Fibroblast of skin of left biceps (primary cell): ENCODE results near the gene OVOL3.
"Not testable (repeated sequence)": the region's sequence is repeated elsewhere in the genome, so short reads cannot be mapped to it uniquely, and the experiment has no call there.

Experiments
- DNase-seq, 2 experiments: peaks; one replicate each; pipeline ENCODE4 v3.0.0-alpha.2; 2013; ENCODE audit warnings: low read depth in 2 of 2

The OVOL3 gene

GRCh38 chr19:36131221-36131620 lies 20.3 kb downstream of the OVOL3 start:
- not testable (repeated sequence) for DNase-seq

- DNase-seq: not testable (repeated sequence)
Measured at GRCh38 chr19:36134867-36135266, 23.9 kb downstream of the OVOL3 start.

DNA sequence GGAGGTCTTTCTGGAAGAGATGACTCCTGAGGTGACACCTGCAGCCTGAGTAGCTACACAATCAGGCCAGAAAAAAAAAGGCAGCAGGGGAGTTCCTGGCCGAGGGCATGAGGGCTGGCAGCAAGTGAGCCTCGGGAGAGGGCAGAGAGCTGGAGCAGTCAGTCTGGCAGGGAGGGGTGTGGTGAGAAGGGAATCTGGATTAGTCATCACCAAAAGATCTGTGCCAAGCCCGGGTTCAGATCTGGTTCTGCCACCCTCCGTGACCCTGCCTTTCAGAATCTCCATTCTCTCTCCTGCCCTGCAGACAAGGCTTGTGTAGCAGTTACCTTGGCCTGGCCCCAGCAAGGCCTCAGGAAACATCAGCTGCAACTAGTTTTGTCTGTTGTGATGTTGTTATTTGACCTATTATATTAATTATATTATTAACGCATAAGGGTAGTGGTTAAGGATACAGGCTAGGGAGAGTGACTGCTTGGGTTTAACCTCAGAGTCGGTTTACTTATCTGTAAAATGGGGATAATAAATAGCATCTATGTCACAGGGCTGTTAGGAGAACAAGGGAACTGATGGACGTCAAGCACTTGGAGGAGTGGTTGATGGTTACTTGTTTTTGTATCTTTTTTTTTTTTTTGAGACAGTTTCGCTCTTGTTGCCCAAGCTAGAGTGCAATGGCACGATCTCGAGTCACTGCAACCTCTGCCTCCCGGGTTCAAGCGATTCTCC lies 26.2 kb downstream of the OVOL3 start:
- no peak for DNase-seq

DNA sequence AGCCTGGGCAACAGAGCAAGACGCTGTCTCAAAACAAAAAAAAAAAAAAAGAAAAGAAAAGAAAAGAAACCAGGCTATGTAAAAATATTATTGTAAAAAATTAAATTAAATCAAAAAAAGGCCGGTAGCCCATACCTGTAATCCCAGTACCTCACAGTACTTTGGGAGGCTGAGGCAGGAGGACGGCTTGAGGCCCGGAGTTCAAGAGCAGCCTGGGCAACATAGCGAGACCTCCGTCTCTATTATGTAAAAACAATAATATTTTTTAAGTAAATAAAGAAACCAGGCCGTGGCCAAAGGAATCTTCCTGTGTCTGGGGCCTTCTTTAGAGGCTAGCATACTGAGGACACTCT lies 28.2 kb downstream of the OVOL3 start:
- DNase-seq: no peak

DNA sequence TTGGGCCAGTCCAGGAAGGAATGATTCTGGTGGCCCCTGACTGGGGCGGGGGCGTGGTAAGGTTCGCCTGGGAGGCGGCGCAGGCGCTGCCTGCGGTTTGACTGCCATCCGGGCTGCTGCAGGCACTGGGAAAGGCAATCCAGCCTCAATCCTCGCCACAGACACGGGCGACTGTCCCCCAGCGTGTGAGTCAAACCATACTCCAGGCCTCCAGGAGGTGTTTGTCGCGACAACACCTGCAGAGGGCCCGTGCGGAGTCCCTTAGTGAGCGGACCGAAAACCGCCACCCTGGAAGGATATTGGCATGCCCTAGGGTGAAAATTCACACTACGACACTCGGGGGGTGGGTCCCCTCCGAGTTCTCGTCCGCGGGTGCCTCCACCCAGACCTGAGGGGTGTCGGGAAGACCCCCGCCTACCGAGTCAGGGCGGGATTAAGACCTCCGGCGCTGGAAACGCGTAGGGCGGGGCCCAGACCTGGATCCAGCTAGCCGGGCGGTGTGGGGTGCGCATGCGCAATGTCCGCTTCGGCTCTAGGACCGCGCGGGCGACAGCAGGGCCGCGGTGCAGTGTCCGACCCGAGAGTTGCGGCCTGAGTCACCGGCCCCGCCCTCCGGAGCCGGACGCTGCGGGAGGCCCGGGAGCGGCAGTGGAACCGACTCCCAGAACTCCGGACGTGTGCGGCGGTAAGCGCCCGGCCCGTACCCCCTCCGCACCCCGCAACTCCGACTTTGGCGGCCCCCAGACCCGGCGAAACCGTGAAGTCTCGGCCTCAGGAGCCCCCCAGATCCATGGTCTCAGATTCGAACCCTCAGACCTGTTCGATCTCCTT lies 28.7 kb downstream of the OVOL3 start, which contains the start of gene CAPNS1:
Gene CAPNS1 (plus strand): TSS at position 594 of the 831 bp plus-strand sequence. CDS start 946 bp downstream, outside the sequence.
- DNase-seq: peak; percentile 80 to 86

DNA sequence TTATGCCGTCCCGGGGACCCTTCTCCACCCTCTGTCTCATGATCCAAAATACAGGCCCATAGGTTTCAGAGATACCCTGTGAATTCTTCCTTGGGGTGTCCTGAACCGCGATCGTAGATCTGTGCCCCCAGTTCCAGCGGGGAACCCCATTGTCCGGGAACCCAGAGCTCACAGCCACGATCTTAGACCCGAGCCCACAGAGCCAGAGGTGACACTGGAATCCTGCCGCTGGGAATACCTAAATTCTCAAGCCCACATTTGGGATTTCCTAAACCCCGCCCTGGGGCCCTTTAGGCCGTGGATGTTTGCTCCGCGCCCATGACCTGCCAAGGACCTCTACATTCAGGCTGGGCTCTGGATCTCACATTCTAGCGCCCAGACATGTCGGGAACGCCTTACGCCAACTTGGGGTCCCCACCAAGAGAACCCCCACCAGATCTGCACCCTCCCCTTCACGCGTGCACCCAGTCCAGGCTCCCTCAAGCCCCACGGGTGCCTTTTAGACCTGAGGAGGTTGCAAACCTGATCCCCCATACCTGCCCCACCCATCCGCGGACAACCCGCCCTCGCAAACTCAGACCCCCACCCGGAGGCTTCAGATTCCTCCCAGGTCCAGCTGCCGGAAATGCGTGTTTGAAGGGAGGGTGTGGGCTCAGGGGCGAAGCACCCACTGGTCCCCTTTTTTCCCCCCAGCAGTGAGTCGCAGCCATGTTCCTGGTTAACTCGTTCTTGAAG lies 29.5 kb downstream of the OVOL3 start:
- DNase-seq: no peak

DNA sequence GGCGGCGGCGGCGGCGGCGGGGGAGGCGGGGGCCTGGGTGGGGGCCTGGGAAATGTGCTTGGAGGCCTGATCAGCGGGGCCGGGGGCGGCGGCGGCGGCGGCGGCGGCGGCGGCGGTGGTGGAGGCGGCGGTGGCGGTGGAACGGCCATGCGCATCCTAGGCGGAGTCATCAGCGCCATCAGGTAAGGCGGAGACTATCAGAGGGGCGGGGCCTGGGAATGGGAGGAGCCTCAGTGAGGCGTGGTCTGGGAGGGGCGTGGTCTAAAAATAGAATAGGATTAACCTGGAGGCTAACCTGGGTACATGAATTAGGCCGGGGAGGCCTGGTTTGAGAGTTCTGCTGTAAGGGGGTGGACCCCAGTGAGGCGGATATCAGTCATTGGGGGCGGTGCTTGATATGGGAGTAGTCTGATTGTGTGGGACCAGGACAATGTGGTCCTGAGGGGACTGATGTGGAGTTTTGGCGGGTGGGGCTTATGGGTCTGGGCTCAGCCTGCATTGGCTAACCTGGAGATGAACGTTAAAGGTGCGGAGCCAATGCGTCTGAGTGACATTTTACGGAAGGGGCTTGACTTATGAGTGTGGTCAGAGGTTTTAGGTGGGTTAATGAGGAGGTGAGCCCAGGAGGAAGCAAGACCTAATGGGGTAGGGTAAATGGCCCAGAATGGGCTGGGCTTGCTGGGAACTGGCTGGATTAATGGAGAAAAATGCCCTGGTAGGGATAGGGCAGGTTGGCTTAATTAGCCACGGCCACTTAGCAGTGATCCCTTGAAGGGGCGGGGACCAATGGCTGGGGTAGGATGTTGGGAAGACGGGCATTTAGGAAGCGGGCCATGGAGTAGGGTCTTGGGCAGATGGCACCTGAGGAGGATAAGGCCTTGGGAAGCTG lies 30.3 kb downstream of the OVOL3 start:
- DNase-seq: peak; percentile 50 to 53

GRCh38 chr19:36142046-36142445 lies 31.1 kb downstream of the OVOL3 start:
- no peak for DNase-seq

- no peak for DNase-seq
Measured at GRCh38 chr19:36142496-36142895, 31.6 kb downstream of the OVOL3 start.

DNA sequence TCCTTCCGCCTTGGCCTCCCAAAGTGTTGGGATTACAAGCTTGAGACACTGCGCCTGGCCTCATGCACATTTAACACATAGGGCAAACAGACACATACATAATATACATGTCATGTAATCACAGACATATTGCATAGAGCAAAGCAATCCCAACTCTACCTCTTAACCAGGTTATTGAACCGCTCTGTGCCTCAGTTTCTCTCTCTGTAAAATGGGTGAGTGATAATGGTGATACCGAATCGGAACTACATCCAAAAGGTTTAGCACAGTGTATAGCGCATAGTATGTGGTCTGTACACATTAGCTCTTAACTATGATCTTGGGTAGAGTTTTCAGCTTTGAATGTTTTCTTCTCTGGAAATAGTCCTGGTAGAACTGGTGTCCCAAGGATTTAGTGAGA lies 33.7 kb downstream of the OVOL3 start:
- no peak for DNase-seq

- DNase-seq: no peak
Measured at GRCh38 chr19:36149673-36150406, 38.9 kb downstream of the OVOL3 start.

GRCh38 chr19:36150586-36150985 lies 39.6 kb downstream of the OVOL3 start:
- no peak for DNase-seq

- no peak for DNase-seq
Measured at GRCh38 chr19:36151144-36152018, 40.4 kb downstream of the OVOL3 start.

DNA sequence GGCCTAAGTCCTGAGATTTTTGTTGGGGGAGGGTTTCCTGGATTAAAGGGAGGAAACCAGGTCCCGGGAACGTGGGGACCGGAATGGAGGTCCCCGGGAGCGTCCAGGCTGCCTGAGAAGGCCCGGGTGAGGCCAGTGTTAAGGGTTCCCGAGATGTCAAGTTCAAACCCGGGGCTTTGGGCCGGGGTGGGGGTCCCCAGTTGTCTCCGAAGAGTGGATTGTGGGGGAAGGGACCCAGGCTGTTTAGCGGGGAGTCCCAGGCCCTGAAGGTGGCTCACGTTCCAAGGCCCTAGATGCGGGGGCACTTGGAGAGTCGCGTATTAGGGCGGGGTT lies 41.0 kb downstream of the OVOL3 start:
- DNase-seq: no peak

DNA sequence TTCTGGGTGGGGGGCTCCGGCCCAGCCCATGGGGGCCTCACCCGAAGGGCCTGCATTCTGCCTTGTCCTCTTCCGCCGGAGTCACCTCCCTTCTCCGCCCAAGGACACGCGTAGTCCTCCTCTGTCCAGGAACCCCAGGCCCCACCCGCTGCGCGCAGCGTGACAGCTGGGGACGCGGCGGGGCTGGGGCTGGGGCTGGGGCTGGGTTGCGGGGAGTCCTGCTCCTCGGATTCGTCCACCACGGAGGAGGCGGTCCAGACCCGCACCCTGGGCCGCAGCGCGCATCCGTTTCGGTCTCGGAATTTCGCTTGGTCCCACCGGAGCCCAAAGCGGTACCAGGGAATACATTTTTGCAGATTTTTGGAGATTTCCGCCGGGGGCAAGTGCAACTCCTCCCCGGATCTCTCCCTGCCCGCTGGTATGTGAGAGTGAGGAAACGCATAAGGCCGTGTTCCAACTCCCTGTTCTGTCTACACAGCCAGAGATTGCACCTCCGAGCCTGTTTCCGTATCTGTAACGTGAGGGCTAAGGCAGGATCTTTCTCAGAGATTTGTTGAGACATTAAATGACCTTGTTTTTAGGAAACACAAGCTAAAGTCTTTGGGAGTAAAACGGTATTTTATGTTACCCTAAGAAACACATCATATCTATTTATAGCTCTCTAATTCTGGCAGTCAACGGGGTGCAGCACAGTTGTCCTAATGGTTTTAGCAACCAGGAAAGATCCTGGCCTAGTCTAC lies 41.6 kb downstream of the OVOL3 start, which contains the start of gene COX7A1:
Gene COX7A1 (minus strand): TSS at position 96 of the 740 bp plus-strand sequence. CDS start 40 bp downstream, at position 56.
- DNase-seq: no peak

- no peak for DNase-seq
Measured at GRCh38 chr19:36153126-36153525, 42.2 kb downstream of the OVOL3 start.

GRCh38 chr19:36160821-36161596 lies 50.1 kb downstream of the OVOL3 start:
- DNase-seq: no peak
